Mesenteric fat pad (tissue), 1 donor: ENCODE data around the gene GNAQ. TPM values are rescaled to one million over a fixed set of nuclear protein-coding genes. Genes with fewer than 3 reads are reported as not detected.

ENCODE experiments used
- DNase-seq: peaks from one replicate; pipeline ENCODE4 v3.0.0-alpha.2; 2020; ENCODE audit warnings: low spot score
- total RNA-seq: library from RNA; stranded (reverse); fragmentation: NEBNext Ultra II Directional; extraction: Animal tissue kit (Norgen Biotek cat#: 25700); gene quantifications from one replicate; pipeline ENCODE4 v1.2.1, GENCODE V29; 2021
- donor health status: DM: yes; HTN: yes; CAD: no.

GNAQ gene
- total RNA-seq, 1 donor from 2014 or later, result 115 TPM

DNA sequence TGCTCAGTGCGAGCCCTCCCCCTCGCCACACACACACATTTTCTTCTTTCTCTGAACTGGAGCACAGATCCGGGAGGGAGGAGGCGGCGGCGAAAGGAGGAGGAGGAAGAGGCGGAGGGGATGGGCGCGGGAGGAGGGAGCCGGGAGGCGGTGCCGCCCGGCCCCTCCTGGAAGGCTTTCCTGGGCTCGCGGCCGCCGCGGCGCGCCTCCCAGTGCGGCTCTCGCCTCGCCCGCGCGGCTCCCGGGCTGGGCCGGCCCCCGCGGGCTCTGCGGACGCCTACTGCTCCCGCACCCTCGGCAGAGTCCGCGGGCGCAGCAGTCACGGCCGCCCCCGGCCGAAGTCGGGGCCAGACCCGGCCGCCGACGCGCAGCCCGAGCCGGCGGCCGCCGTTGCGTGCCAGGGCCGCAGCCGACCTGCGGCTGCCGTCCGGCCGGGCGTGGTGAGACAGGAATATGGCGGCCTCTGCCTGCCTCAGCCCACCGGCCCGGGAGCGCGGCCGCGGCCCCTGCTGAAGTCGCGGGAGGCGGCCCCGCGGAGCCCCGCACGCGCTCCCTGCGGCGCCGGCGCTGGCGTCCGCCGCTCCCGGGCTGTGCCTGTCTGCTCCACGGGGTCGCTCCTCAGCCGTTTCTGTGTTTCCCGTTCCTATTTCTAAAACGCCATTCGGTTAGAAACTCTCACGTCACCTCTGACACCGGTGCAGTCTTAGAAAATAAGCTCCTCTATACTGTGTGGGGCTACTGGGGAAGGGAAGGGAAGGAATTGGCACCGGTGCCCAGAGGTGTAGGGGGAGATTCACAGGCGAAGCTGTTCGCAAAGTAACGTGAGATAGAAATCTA is 500 bp upstream of the GNAQ start:
- DNase-seq, result peak; percentile 97

DNA sequence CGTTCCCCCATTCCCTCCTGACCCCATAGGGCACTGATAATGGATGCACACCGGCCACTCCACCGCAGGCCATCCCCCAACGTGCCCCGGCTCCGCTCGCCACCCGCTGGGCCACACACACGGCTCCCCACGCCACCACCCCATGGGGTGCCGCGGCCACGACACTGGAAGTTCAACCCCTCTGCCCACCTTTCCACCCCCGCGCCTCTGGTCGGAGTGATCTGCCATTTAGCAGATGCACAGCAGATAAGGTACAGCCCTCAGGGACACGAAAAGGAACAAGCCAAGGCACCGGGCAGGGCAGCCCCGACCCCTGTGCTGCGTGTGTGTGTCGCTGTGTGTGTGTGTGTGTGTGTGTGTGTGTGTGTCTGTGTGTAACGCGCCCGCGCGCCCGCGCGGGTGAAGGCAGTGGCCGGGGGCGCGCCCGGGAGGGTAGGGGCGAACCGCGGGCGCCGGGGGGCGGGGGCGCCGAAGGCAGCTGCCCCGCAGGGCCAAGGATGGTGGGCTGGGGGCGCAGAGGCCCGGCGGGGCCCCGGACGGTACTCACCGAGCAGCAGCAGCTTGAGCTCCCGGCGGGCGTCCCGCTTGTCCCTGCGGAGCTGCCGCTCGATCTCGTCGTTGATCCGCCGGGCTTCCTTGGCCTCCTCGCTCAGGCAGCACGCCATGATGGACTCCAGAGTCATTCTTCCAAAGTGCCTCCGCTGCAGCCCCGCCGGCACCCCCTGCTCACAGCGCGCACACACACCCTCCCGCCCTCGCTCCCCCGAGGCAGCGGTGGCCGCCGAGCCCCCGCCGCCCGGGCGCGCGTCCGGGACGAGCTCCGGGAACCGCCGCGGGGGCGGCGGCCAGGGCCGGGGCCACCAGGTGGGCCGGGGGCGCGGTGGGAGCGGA is 813 bp downstream of the GNAQ start:
- DNase-seq, result no peak

DNA sequence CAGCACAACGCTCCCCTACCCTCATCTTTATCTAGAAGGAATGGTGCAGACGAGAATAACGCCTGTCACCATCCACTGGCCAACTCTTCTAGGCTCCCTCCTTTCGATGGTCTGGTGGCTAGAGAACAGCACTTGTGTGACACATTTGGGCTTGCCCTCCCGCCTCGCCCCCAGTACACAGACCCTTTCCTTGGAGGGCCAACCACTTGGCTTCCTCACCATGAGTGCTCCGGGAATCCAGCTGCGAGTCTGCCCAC is 1.4 kb downstream of the GNAQ start:
- DNase-seq, result no peak

DNA sequence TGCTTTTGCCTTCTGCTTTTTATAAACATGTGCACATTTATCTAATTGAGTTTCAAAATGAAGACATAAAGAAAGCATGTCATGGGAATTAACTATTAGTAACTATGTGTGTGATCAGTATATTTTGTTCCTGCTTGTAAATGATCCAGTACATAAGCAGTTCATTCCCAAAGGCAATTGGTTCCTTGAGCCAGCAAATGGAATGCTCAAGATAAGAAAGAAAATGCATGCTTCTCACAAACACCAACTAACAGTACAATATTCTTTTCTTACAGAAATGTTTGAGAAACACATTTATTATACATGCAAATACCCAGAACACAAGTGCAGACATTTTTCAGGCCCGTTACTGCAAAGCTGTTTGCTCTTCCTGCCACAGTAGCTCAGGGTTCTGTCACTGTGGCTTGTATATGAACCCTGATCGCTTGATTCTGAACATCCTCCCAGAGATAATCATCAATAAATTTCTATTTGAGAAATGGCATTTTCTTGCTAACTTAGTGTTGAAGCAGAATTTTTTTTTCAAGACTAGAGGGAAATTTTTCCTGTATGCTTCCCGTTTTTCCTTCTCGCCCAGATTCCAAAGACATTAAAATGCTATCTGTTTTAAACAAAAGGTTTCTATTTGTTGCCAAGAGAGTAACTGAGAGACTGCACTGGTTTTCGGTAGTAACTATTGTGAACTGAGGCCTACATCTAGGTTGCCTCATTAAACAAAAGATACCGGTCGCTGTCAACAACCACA is 1.9 kb downstream of the GNAQ start:
- no peak for DNase-seq

DNA sequence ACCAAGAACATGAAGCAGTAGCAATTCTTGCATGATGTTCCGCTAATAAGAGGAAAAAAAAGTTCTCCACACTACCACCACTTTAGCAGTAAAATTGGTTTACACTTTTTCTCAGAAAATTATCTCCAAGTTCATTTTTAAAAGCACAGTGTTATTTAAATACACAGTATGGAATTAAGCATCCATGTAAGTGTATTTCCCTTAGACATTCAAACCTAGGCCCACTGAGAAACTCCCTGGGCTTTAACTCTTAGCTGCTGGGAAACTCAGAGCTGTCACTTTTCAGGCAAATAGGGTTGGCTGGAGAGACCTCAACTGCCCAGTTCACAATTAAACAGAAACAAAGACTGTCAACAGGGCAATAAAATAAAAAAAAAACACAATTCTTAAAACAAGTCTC is 2.7 kb downstream of the GNAQ start:
- no peak for DNase-seq

DNA sequence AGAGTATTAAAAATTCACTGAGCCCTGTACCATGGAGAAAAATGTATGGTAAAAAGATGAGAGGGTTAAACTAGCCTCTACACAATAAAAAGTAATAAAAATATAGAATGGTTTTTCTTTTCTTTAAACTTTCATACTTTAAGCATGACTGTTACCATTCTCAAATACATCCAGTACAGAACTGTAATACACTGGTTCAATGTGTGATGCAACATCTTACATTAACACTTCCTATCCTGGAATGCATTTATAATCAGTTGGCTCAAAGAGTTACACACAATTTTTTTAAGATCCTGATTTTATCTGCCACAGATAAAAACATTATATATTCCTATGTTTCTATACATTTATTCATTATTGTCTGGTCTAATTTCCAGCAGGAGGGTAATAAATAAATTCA is 4.7 kb downstream of the GNAQ start:
- no peak for DNase-seq

DNA sequence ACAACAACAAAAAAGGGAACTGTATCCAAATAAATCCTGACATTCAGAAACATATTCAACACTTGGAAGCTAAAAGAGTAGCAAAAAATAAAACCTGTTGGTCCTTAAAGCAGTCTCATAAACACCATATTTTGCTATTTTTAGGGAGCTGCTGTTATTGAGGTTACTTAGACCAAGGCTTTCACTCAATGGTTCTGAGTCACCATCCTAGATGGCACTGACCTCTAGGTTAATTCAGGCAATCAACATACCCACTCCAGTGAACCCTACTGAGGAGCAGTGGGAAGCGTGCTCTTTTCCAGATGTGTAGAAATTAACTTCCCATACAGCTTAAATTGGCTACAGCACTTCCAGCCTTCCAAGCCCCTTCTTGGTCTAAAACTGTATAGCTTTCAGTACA is 5.2 kb downstream of the GNAQ start:
- no peak for DNase-seq

DNA sequence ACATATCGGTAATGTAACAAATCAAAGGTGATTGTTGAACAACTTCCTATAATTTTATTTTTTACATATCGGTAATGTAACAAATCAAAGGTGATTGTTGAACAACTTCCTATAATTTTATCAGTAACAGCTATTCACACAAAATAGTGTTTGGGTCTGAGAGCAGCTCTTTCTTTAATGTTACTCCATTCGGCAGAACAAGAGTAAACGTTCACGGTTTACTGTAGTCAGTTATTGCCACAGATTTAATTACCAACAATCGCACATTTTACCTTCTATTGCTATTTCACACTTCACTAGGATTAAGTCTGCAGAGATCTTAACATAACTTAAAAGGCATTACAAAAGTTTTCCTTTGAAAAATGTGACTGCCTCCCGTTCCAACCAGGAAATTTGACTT is 6.4 kb downstream of the GNAQ start:
- DNase-seq, result no peak

DNA sequence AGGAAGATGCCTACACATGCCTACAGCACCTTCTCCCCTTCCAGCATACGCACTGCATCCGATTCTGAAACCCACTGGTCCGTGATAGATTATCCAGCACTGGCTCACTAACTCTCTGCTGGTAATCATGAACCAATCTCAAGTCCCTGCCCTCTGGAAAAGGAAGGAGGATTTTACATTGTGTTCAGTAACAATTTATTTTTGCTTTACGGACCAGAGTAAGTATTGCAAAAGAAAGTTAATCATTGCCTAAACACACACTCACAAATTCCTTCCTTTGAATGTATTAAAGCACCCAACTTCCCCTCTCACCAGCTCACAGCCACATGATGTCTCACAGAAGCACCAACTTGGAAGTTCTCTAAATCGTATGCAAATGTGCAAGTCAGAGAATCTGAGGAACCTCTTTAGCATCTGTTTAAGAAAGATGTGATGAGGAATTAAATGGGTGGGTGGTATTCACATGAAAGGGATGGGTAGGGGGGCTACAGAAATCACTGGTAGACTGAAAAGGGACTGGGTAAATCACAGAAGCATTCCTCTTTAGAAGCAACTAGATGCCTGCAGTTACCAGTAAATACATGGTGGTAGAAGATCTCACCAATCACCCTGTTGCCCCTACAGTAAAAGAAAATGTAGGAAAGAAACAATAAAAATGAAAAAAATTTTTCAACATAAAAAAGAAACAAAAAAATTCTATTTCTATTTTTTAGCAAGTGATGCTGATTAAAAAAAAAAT is 8.4 kb downstream of the GNAQ start:
- no peak for DNase-seq

DNA sequence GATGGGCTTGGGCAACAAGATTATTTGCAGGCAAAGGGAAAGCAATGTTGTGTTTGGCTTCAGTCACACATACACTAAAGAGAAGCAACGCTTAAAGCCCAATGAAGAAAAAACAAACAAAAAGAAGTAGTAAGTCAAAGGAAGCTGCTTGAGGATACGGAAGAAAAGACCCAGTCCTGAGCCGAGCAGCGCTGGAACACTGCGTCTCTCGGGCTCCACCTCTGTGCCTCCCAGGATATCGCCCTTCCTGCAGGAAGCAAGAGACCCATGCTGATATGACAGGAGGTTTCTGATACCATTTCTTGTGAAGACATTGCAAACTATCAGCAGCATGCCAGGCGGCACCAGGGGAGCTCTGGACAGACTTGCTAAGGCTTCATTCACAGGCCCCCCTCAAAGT is 9.9 kb downstream of the GNAQ start:
- DNase-seq, result no peak

DNA sequence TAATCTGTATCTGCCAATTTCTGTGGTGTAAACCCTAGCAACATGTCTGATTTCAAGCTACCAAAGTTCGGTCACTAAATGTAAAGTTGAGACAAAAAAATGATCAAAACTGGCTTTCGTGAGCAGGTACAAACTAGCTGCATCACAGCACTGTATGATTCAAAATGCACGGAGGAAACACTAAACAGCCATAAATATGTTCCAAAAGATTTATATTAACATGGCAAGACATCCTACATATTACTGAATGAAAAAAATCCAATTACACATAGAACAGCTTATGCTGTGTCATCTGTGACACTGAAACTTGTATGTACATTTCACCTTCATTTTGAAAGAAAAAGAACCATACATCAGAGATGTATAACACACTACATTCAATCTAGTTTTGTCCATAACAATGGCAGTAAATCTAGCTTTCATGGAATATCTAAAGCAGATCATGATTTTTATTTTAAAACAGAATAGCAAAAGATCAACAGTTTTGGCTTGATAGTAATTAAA is 14.4 kb downstream of the GNAQ start:
- no peak for DNase-seq

DNA sequence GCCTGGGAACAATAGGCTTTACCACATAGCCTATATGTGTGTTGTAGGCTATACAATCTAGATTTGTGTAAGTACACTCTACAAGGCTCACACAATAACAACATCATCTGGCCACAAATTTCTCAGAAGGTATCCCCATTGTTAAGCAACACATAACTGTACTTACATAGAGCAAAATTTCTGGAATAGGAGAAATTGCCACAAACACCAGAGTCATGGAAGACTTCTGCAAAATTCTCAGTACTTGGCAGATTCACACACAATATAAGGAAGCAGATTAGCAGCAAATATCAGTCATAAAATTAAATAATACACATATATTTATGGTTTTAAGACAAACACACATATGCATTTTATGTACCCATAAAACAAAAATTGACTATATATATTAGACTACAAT is 16.4 kb downstream of the GNAQ start:
- no peak for DNase-seq

DNA sequence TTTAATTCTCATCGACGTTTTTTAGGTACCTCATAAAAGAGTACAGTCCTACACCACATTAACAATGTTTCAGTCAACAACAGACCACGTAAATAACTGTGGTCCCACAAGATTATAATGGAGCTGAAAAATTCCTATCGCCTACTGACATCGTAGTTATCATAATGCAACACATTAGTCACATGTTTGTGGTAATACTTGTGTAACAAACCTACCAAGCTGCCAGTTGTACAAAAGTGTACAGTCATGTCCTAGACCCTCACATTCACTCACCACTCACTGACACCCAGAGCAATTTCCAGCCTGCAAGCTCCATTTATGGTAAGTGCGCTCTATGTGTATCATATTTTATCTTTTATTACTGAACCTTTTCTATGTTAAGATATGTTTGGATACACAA is 16.8 kb downstream of the GNAQ start:
- no peak for DNase-seq

DNA sequence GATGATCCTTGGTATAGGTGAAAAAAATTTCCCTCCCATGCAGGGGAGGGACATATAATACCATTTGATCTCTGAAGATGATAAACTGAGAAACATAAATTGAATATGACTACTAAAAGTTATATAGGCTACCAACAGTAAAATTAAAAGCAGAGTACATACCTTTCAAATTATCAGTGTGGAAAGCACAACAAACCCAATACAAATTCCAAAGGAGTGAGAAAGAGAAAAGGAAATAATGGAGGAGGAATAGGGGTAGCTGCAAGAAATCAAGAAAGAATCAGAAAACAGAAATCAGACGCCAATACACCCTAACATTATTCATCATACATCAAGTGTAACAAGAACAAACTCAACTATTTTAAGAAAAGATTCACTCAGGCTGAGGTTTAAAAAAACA is 17.7 kb downstream of the GNAQ start:
- DNase-seq, result no peak

DNA sequence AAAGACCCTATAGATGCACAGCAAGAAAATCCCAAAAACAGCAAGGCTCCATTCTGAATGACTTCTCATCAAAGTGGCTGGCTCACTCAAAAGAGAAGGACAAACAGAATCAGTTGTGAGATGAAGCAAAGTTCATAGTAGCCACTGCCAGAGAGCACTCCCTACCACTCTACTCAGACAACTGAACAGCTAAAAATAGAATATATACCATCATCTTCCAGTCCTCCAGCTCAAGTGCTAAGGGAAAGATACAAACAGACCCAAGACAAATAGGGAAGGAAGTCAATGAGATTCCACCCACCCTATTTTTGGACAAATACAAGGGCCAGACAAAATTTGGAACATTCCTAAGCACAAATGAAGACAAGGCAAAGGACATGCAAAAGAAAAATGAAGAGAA is 20.6 kb downstream of the GNAQ start:
- no peak for DNase-seq

DNA sequence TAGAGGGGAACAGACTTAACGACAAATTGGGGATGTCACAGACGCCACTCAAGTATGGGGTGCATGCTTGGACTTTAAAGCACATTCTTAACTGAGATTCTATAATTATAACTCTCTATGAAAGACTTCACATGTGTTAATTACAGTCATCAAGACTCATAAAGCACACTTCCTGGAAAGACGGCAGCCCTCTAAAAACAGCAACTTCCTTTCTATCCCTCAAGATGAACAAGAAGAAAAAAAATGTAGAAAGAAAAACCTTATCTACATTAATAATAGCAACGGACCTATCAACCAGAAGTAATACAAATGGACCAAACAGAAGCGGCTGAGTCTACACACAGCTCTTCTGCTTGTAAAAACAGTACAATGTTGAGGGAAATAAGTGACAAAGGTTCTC is 21.2 kb downstream of the GNAQ start:
- no peak for DNase-seq

DNA sequence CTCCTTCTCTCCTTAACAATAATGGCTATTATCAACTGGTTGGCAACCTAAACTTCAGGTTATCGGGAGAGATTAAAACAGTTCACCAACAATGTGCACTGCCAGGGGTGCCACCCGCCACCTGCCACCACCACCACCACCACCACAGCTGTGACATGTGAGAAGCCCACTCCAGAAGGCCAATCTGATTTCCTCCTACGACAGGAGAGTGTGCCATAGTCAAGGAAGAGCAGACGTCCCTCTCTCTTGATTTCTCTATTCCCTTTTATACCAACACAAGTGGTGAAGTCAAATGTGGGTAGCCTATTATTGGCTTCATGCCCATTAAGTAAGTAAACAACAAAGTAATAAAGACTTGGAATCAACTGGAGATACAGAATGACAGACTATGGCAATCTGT is 22.4 kb downstream of the GNAQ start:
- no peak for DNase-seq

DNA sequence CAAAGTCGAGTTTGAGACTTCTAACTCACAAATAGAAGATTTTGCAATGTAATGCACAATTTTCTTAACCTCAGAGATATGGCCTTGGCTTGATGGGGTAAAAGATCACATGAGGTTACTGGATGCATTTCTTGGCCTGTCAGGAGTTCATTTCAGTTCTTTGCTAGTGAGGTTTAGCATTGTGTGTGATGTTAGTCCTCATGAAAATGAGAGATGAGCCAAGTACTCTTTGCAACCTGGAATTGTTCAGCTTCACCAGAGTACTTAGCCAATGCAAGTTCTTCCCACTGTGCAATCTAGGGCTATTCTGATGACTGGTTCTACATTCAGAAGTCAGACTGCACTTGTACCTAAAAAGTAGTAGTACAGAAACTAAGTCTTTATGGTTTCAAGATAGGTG is 24.9 kb downstream of the GNAQ start:
- no peak for DNase-seq

DNA sequence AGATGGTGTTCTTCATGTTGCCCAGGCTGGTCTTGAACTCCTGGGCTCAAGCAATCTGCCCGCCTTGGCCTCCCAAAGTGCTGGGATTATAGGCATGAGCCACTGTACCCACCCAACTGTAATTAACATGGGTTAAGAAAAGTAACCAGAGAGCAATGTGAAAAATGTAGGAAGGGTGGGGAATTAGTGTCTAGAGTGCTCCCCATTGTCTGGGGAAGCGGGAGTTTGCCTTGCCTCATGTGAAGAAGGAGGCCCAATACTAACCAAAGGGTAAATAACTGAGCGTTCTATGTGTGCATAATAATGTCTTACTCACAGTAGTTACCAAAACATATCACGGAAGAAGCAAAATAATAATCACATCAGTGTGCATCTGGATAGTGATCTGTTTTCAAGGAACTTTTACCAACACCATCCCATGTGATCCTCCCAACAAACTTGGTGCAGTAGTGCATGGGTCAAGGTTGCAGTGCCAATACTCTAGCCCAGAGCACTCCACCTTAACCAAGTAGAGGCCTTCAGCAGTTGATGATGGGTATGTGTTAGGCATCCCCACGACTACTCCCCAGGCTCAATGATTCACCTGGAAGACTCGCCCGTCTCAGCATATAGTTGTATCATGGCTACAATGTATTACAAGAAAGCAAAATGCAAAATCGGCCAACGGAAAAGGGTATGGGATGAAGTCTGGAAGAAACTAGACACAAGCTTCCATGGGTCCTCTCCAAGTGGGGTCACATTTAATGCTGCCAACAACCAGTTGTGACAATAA is 26.2 kb downstream of the GNAQ start:
- no peak for DNase-seq

DNA sequence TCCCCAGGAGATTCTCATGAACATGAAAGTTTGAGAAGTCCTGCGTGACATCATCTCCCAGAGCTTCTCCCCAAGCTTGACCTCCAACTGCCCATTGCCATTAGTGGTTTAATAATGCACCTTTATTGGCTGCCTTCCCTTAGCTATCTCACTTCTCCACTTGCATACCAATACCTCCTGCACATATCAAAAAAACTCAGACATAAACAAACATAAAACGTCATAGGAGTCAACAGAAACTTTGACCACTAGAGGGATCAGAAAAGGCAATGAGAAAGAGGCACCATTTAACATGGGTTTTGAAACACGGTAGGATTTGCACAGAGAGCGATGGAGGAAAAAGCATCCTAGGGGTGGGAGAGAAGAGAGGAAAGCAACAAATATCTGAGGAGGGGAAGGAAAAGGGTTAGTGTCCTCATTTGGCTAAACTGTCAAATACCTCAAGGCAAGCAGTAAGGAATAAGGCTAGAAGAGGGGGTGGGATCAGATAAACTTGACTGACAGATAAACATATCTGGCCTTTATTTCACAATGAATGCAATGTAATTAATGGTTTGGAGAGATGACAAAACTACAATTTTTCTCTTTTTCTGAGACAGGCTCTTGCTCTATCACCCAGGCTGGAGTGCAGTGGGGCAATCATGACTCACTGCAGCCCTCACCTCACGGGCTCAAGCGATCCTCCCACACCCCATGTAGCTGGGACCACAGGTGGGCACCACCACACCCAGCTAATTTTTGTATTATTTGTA is 27.0 kb downstream of the GNAQ start:
- DNase-seq, result no peak
